GM20000 (cell line): ENCODE data around the gene CD22.

Source experiments
- DNase-seq: peaks from one replicate; pipeline ENCODE4 v3.0.0; 2012; ENCODE audit warnings: low spot score
- CTCF ChIP-seq: IDR thresholded peaks from 2 replicates; pipeline ENCODE4 v1.5.1; 2012; ENCODE audit warnings: mild to moderate bottlenecking, control low read depth; ENCODE audit errors: extremely low read depth, missing control alignments

CD22 gene

GRCh38 chr19:35310811-35311465 is 18.0 kb upstream of the CD22 start:
- no peak for TF ChIP-seq CTCF
- no peak for DNase-seq

GRCh38 chr19:35311901-35312665 is 16.9 kb upstream of the CD22 start:
- no peak for TF ChIP-seq CTCF
- no peak for DNase-seq

GRCh38 chr19:35313587-35313986 is 15.4 kb upstream of the CD22 start:
- no peak for DNase-seq
- TF ChIP-seq CTCF, result no peak

- no peak for TF ChIP-seq CTCF
- DNase-seq, result no peak
These were observed 15.0 kb upstream of the CD22 start for GRCh38 chr19:35314031-35314430.

GRCh38 chr19:35314858-35315470 is 14.0 kb upstream of the CD22 start:
- no peak for DNase-seq
- no peak for TF ChIP-seq CTCF

GRCh38 chr19:35315883-35316282 is 13.1 kb upstream of the CD22 start:
- no peak for TF ChIP-seq CTCF
- DNase-seq, result no peak

- no peak for DNase-seq
- TF ChIP-seq CTCF, result no peak
These were observed 12.4 kb upstream of the CD22 start for GRCh38 chr19:35316560-35316959.
